NB4 (cell line): ENCODE data around the gene C20orf204.

Experiments
- DNase-seq: peaks from one replicate; pipeline ENCODE4 v3.0.0; 2010; ENCODE audit warnings: low read depth
- H3K4me3 ChIP-seq: one replicate; pipeline ENCODE4 v1.5.1; 2011; ENCODE audit warnings: mild to moderate bottlenecking, low read depth, low read length, moderate library complexity
- CTCF ChIP-seq: IDR thresholded peaks from one replicate; pipeline ENCODE4 v1.5.1; 2012; ENCODE audit warnings: low read depth, low read length
- MAX ChIP-seq: IDR thresholded peaks from 2 replicates; pipeline ENCODE4 v1.6.1; 2011; ENCODE audit warnings: low read depth, low read length
- MYC ChIP-seq: IDR thresholded peaks from 2 replicates; pipeline ENCODE4 v1.6.1; 2011; ENCODE audit warnings: low read depth, low read length
- POLR2A ChIP-seq: IDR thresholded peaks from 2 replicates; pipeline ENCODE4 v1.6.1; 2011; ENCODE audit warnings: mild to moderate bottlenecking; ENCODE audit not compliant: insufficient read length; ENCODE audit errors: extremely low read depth

Gene C20orf204

GRCh38 chr20:64049878-64050260 is 13.9 kb downstream of the C20orf204 start:
- H3K4me3 ChIP-seq, result peak overlapping the region; percentile 35
- peak; percentile 96 for DNase-seq
- TF ChIP-seq MYC (no peak; the same call in 1 of the 2 replicates), MAX (peak; percentile 41; the same call in 1 of the 2 replicates), POLR2A (no peak), CTCF (no peak)

- DNase-seq, result peak; percentile 65
- TF ChIP-seq MYC, result no peak
- TF ChIP-seq POLR2A, result no peak
- TF ChIP-seq MAX, result peak; percentile 59; the same call in 1 of the 2 replicates
- peak overlapping the region; percentile 35 for H3K4me3 ChIP-seq
These were observed 14.5 kb downstream of the C20orf204 start for GRCh38 chr20:64050261-64051032.

- TF ChIP-seq CTCF (no peak), MAX (no peak), POLR2A (no peak), MYC (no peak)
- DNase-seq, result no peak
- no peak overlapping the region for H3K4me3 ChIP-seq
These were observed 15.1 kb downstream of the C20orf204 start for GRCh38 chr20:64051033-64051452.

- DNase-seq, result no peak
- no peak for TF ChIP-seq MYC
- TF ChIP-seq MAX, result no peak
- no peak for TF ChIP-seq POLR2A
- TF ChIP-seq CTCF, result no peak
- H3K4me3 ChIP-seq, result no peak overlapping the region
These were observed 15.8 kb downstream of the C20orf204 start for GRCh38 chr20:64051561-64052325.

GRCh38 chr20:64052326-64052722 is 16.3 kb downstream of the C20orf204 start:
- no peak for TF ChIP-seq CTCF
- DNase-seq, result no peak
- H3K4me3 ChIP-seq, result no peak overlapping the region

GRCh38 chr20:64052987-64053840 is 17.2 kb downstream of the C20orf204 start:
- H3K4me3 ChIP-seq, result no peak overlapping the region
- TF ChIP-seq MYC (no peak), MAX (no peak), POLR2A (no peak), CTCF (no peak)
- no peak for DNase-seq
